Erythroblast (primary cell): ENCODE measurements around the gene HS3ST6.

Source experiments
- GATA1 ChIP-seq: IDR thresholded peaks from 2 replicates; pipeline ENCODE4 v1.6.1; 2011; ENCODE audit warnings: low read depth, mild to moderate bottlenecking, control low read depth, low read length, moderate library complexity
- POLR2A ChIP-seq: IDR thresholded peaks from 2 replicates; pipeline ENCODE4 v1.6.1; 2011; ENCODE audit warnings: mild to moderate bottlenecking, low read length

GRCh38 chr16:1887711-1888354 is 30.4 kb downstream of the HS3ST6 start:
- TF ChIP-seq POLR2A (no peak), GATA1 (no peak)
